ENCODE results near the gene SSH2.
"Not testable (repeated sequence)": the region's sequence is repeated elsewhere in the genome, so short reads cannot be mapped to it uniquely, and the experiment has no call there.

SSH2 gene

DNA sequence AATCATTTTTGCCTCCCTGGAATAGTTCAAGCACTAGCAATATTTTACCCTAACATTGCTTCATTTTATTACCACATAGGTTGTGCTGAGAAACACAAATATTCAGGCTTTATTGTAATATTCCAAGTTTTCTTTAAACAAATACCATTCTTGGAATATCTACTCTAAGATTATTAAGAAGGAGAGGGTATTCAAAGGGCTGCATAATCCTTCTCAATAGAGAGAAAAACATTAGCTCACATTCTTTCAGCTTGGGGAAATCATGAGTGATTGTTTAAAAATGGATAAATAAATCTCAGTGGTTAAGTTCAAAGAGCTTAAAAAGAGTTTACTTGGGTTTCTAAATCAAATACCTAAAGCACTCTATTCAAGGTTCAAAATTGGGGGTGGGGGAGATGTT is 195.4 kb downstream of the SSH2 start:
- DNase-seq: no peak
- no peak for ATAC-seq

DNA sequence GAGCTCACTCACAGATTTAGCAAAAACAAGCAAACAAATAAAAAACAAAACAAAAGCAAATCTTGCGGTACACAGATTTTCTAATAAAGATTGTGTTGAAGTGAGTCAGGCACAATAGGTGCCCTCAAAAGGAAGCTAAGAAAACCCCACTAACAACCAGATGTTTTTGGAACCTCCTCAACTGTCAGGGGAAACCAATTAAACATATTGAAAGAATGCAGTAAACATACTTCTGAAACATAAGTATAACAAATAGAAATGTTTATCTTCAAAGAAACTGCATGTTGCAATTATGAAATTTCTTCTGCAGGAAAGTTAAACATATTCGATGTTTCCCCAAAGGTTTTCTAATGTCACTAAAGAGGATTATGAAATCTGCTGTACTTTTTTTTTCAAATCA is 196.9 kb downstream of the SSH2 start:
- ATAC-seq (no peak), DNase-seq (no peak)

- DNase-seq (no peak), ATAC-seq (no peak)
Observed at GRCh38 chr17:29732613-29733012, 197.4 kb downstream of the SSH2 start.

DNA sequence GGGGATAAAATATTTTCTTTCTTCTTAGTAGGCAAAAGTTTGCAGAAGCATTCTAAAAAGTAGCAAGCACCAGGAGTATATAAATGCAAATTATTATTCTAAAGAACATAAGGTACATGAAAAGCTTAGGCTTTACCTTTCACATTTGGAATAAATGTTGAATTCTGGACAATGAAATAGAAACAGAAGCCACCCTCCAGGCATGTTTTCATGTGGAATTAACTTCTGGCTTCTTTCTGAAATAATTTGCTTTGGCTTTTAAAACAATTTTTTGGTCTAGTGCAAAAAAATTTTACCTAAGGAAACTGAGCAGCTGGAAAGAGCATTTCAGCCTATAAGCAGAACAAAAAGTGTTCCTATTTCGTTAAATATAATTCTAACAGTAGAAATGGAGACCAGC is 197.8 kb downstream of the SSH2 start:
- no peak for ATAC-seq
- no peak for DNase-seq

DNA sequence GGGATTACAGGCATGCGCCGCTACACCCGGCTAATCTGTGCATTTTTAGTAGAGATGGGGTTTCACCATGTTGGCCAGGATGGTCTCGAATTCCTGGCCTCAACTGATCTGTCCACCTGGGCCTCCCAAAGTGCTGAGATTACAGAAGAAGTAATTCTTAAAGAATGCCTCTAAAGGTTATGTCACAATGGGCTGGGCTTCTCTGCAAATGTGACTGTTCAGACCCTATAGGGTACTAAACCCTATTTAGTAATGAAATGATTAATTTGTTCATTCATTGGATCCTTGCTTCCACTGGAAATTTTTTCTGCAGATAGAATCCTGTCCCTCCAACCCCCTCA is 198.5 kb downstream of the SSH2 start:
- ATAC-seq (no peak), DNase-seq (no peak)

DNA sequence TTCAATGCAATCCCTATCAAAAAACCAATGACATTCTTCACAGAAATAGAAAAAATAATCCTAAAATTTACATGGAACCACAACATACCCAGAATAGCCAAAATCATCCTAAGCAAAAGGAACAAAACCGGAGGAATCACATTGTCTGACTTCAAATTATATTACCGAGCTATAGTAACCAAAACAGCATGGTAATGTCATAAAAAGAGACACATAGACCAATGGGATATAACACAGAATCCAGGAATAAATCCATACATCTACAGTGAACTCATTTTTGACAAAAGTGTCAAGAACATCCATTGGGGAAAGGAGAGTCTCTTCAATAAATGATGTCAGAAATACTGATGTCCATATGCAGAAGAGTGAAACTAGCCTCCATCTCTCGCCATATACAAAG is 201.5 kb downstream of the SSH2 start:
- ATAC-seq (no peak), DNase-seq (no peak)

DNA sequence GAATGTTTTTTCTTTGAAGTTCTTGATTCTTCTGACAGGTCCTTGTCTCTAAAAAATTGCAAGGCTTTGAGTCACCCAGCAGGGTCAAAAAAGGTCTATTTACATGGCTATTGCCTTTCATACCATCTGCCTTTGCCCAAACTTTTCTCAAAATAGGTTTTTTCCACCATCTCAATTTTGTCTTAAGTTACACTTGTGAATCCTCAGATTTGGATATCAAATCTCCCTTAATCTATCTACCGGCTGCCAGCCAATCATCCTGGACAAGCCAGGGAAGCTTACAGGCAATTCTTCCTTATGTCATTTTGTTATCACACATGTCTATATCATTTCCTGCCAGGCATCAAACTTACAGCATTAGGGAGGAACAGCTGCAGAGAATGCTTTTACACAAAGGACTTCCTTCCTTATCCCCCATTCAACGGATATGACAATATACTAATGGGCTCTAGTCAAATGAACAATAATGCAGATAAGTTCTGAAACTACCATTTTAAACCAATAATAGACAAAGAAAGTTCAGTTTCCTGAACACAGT is 203.2 kb downstream of the SSH2 start:
- DNase-seq (no peak), ATAC-seq (peak; percentile 41)

- DNase-seq, ATAC-seq: not testable (repeated sequence)
Observed at GRCh38 chr17:29725408-29725807, 204.6 kb downstream of the SSH2 start.

GRCh38 chr17:29723278-29724047 is 206.6 kb downstream of the SSH2 start:
- peak; percentile 44 for ATAC-seq
- no peak for DNase-seq

DNA sequence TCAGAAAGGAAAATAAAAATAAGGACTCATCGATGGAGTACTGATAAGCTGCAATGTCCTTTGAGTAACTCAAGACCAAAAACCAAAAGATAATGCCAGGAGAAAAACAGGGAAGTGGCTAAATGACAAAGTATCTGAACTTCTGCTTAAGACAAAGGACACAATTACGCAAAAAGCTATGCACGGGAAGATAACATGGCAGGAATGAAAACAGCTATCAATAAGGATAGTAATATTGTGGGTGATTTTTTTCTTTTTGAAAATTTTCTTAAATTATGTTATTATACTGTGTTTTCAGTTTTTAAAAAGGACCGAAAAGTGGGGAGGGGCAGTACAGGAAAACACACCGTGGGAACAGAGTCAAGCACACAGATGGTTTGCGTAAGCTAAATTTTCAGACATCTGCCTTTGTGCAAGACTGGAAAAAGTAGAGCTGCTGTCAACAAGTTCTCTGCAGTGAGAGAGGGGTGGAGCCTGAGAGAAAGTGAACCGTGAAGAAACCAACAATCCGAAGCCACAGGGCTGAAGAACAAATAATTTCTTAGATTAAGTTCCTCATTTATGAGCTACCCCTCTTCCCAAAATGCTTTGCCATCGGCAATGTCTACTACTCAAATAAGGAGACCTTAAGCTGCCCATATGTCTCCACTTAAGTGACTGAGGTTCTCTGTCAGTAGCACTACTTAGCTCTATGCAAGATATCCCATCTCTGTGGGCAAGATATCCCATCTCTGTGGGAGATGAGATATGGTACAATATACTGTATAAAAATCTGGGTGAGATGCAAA is 207.4 kb downstream of the SSH2 start:
- DNase-seq (peak; percentile 37), ATAC-seq (peak; percentile 66)

- ATAC-seq (no peak), DNase-seq (no peak)
Observed at GRCh38 chr17:29720551-29720950, 209.5 kb downstream of the SSH2 start.

DNA sequence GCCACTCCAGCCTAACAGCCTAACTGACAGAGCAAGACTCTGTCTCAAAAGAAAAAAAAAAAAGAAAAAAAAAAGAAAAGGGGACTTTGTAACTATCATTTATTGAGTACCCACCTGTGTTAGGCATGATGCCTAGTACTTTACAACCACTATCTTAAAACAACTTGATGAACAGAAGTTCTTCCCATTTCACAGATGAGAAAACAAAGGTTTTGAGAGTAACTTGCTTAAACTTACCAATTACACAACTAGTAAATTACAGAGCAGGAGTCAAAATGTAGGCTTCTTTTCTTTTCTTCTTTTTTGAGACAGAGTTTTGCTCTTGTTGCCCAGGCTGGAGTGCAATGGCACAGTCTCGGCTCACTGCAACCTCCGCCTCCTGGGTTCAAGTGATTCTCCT is 210.6 kb downstream of the SSH2 start:
- DNase-seq (no peak), ATAC-seq (no peak)

- ATAC-seq (no peak), DNase-seq (no peak)
Observed at GRCh38 chr17:29718446-29719039, 211.5 kb downstream of the SSH2 start.

DNA sequence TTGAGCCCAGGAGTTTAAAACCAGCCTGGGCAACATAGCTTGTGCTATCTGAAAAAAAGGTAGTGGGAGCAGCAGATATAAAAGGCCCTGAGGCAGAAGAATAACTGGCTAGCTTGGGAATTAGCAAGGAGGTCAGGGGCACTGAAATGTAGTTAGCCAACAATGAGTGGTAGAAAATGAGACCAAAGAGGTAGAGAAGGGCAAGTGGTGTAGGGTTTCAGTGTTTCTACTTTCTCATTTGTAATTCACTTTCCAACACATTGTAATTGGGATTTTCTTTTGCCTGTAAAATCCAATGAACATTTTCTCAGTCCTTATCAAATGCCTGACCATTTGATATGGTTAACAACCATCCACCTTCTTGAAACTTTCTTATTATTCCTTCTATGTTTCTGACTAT is 212.2 kb downstream of the SSH2 start:
- DNase-seq: no peak
- ATAC-seq: no peak

DNA sequence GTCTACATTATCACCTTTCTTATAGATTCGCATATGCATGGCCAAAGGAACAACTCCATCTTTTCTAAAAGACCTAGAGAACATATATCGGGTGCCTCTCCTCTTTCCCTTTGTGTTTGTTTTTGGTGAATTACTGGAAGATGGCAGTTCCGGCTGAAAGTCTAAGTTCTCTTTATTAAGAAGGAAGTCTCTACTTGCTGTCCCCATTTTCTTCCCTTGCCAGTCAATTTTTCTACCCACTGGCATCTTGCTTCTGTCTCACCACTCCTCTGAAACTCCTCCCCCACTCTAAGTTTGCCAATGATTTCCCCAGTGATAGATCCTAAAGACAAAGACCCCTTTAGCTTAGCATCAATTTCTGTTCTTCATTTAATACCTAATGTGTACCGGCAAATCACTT is 213.5 kb downstream of the SSH2 start:
- DNase-seq (no peak), ATAC-seq (no peak)

DNA sequence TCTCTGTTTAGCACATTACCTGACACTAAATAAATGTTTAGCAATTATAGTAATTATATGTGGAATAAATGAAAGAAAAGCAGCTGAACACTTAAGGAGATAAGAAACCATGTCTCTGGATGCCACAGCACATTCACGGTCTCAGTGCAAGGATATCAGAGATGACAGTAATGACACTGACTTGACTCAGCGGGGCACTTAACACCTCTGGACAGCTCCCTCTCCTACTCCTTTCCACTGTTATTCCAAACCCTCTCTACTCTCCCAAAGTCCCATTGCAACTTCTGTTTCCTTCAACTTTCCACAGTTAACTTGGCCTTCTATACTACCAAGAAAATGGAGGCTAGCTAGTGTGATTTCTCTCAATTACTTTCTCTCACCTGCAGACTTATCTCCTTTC is 214.3 kb downstream of the SSH2 start:
- ATAC-seq (no peak), DNase-seq (no peak)

DNA sequence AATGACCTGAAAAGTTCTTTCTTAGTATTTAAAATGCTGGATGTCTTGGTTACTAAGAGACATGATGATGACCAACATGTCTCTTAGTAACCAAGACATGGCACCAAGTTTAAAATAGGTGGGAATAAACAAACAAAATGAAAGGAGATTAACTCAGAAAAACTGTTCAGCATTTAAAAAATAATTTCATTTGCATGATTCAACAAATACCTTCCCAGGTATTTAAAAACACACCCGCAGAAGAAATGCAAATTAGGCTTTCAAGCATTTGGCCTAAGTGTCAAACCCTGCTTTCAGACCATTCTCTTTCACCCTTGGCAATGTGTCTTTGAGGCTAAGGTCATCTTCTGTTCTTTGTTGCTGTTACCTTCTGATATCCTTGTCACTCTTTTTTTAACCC is 215.9 kb downstream of the SSH2 start:
- no peak for DNase-seq
- no peak for ATAC-seq

DNA sequence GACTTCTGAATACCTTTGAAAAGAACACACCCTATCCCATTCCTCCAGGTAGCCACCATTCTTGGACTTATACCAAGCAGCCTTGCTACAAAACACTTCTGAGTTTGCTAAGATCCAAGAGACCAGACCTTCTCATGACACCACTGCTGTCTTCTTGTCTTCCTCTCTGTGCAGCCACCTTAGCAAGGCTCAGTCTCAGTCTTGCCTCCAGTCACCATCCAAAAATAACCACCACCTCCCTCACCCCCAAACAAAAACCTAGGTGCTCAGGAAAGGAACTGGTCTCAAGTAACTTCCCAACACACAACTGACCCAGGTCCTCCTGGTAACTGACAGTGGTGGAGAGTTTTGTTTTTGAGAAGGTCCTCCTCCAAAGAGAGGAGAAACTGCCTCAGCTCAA is 216.4 kb downstream of the SSH2 start:
- ATAC-seq (no peak), DNase-seq (no peak)

DNA sequence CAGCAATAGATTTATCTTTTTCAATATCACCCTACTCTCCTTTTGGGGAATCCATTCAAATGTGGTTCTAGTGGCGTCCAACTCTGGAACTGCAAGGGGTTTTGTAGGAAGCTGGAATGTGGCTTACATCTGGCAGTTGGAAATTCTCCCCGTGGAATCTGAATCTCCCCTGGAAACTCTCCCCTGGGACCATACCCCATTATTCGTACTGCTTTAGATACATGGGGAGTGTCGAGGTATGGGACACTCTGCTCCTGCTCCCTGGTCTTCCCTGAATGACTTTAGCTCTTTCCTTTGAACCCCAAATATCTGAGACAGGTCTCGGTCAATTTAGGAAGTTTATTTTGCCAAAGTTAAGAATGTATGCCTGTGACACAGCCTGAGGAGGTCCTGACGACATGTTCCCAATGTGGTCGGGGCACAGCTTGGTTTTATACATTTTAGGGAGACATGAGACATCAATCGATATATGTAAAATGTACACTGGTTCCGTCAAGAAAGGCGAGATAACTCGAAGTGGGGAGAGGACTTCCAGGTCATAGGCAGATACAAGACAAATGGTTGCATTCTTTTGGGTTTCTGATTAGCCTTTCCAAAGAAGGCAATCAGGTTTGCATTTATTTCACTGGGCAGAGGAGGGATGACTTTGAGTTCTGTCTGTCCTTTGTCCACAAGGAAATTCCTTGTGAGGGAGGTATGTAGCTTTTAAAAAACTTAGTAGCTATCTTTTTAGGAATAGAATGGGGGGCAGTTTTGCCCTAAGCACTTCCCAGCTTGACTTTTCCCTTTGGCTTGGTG is 218.2 kb downstream of the SSH2 start:
- no peak for DNase-seq

GRCh38 chr17:29710891-29711418 is 219.1 kb downstream of the SSH2 start:
- no peak for DNase-seq
- no peak for ATAC-seq

More for the DNA sequence above, 218.2 kb downstream of the SSH2 start:
- no peak for ATAC-seq

DNA sequence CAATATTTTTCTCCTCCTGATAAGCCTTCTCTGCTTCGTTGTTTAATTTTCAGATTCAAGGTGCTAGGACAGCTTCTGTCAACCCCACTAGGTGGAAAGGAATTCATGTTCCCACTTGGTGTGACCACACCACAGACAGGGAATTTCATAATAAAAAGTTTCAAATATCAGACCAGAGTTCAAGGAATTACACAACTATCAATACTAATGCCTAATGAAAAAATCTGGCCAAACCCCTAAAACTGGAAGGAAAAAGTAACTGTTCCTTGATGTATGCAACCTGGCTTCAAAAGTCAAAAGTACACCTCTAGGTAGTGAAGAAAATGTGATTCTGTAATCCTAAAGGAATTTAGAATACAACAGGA is 219.5 kb downstream of the SSH2 start:
- ATAC-seq (no peak), DNase-seq (no peak)

DNA sequence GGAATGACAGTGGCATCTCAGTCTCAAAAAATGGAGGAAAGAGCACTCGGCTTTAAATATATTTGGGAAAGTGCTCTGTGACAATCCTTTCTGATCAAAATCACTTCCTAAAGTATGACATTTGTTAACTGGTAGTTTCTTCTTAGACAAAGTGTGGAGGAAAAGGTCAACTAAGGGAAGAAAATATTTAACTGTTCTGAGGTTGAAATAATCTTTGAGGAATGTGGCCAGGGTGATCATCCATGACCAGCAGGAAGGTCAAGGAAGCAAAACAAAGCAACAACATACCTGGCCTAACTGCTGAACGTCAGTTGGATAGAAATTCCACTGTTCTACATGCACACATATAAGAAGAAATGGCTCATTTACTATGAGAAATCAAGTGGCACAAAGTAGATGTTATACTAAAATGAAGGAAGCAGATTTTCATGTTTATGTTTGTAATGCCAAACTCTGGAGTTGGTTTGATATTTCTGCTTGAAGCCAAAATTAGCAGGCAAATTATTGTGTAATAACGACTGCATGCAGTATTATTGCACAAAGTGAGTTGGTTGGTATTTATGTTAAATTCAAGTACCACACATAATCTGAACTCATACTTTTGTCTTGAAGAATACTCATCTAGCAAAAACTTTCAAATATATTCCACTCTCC is 220.0 kb downstream of the SSH2 start:
- no peak for ATAC-seq
- no peak for DNase-seq
